ENCODE measurements around the gene CABLES1. TPM values are rescaled to one million over a fixed set of nuclear protein-coding genes. Genes with fewer than 3 reads are reported as not detected.

Gene CABLES1
- polyA plus RNA-seq, 3 donors: 25.2 to 26.4 (median 25.8) TPM

DNA sequence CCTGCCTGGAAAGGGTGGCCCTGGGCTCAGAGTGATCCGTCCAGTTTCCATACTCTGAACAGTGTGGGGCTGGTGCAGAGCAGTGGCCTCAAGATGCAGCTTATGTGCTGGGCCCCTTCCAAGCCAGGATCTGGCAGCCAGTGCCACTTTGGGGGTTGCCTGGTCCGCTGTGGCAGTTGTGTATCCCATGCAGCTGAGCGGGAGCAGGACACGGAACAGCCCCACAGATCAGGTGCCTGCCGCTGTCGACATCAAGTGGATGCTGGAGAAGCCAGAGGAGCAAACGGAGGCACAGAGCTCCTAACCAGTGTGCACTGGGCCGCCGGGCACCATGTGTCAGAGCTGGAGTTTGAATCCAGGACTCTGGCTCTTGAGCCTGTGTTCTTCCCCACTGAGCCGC is 112.0 kb downstream of the CABLES1 start:
- DNase-seq (ENCODE audit: extremely low read depth in 1 of 11, low read depth in 9 of 11, low spot score in 4 of 11): no peak

DNA sequence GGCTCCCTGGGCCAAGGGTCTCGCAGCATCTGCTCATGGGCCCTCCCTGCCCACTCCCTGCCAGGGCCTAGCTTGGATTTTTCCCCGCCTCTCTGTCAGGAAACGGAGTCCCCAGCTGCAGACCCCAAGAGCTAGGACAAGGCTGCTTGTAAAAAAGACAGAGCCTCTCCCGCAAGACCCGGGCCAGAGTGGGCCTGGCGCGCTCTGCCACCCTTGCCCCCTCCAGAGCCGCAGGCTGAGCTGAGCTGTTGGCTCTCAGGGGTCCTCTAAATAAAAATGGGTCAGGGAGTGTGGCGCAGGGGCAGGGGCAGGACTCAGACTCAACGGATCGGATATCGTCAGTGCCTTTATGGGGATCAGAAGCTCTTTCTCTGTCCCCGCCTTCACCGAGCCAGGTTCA is 112.6 kb downstream of the CABLES1 start:
- DNase-seq (ENCODE audit: extremely low read depth in 1 of 11, low read depth in 9 of 11, low spot score in 4 of 11): no peak

DNA sequence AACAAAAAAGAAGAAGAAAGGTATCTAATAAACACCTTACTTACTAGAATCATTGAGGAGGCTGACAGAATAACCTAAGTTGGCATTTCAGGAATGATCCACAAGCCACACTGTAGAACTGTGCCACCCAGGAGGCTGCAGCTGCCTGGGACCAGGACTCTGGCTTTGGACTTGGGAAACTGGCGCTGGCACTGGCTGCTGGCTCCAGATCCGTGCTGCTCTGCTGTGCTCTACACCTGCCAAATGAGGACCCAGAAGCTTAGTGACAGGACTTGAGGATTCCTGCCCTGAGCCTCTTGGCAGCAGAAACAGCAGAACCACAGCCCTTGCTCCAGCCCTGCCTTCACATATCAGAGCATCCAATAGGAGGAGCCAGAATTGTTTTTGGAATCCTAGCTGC is 113.5 kb downstream of the CABLES1 start:
- no peak for DNase-seq (ENCODE audit: extremely low read depth in 1 of 11, low read depth in 9 of 11, low spot score in 4 of 11)

DNA sequence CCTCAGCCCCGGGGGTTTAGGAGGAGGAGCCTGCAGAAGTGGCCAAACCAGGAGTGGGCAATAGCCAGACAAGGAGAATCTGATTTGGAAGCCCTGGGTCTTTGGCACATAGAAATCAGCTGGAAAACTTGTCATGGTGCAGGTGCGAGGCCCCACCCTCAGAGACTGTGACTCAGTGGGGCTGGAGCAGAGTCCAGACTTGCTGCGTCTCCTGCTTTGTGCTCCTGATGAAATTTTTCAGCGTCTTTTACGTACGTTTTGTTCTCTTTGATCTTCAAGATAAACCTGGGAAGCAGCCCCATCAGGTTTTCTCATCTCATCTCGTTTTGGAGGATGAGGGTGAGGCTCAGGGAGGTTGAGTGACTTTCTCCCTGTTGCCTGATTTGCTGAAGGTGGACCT is 114.1 kb downstream of the CABLES1 start:
- no peak for DNase-seq (ENCODE audit: extremely low read depth in 1 of 11, low read depth in 9 of 11, low spot score in 4 of 11)

DNA sequence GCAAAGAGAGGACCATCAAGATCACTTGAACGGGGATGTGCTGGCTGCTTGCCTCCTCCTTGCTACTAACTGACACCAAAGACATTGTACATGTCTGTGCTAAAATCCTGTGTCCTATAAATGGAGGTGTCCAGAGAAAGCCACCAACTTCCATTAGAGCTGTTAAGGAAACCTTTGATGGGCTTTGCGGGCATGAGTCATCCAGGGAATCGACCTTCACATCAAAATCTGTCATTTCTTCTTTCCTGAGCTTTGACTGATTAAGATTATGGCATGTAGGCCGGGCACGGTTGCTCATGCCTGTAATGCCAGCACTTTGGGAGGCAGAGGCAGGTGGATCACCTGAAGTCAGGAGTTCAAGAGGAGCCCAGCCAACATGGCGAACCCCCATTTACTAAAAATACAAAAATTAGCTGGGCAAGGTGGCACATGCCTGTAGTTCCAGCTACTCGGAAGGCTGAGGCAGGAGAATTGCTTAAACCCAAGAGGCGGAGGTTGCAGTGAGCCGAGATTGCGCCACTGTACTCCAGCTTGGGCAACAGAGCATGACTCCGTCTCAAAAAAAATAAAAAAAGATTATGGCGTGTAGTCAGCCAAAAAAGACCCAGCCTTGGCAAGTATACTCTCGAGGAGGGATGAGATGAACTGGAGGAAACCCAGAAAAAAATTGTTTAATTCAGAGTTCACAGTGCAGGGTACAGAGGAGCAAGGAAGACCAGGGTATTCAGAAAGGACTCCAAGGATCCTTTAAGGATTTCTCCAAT is 115.8 kb downstream of the CABLES1 start:
- no peak for DNase-seq (ENCODE audit: extremely low read depth in 1 of 11, low read depth in 9 of 11, low spot score in 4 of 11)

DNA sequence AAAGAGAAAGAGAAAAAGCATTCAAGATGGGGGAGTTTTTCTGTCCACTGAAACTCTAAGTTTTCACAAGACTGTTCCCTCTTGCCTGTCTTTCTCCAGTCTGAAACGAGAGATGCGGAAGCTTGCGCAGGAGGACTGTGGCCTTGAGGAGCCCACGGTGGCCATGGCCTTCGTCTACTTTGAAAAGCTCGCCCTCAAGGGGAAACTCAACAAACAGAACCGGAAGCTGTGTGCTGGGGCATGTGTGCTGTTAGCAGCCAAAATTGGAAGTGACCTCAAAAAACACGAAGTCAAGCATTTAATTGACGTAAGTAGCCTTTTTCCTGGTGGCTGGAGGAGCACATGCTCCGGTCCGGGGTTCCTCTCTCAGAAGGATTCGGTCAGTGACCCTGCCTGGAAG is 118.3 kb downstream of the CABLES1 start:
- DNase-seq (ENCODE audit: extremely low read depth in 1 of 11, low read depth in 9 of 11, low spot score in 4 of 11): no peak

DNA sequence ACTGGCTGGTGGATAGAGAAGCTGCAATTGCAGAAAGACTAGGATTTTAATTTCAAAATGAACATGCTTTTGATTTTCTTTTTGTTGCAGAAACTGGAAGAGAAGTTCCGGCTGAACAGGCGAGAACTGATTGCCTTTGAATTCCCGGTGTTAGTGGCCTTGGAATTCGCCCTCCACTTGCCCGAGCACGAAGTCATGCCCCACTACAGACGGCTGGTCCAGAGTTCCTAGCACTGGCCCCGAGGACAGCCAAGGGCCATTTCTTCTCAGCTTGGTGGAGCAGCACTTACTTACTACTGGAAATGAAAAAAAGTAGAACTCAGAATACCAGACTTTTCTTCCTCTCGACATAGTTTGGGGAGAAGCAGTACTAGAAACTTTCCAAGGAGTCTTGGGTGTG is 121.9 kb downstream of the CABLES1 start:
- DNase-seq (ENCODE audit: extremely low read depth in 1 of 11, low read depth in 9 of 11, low spot score in 4 of 11): no peak

DNA sequence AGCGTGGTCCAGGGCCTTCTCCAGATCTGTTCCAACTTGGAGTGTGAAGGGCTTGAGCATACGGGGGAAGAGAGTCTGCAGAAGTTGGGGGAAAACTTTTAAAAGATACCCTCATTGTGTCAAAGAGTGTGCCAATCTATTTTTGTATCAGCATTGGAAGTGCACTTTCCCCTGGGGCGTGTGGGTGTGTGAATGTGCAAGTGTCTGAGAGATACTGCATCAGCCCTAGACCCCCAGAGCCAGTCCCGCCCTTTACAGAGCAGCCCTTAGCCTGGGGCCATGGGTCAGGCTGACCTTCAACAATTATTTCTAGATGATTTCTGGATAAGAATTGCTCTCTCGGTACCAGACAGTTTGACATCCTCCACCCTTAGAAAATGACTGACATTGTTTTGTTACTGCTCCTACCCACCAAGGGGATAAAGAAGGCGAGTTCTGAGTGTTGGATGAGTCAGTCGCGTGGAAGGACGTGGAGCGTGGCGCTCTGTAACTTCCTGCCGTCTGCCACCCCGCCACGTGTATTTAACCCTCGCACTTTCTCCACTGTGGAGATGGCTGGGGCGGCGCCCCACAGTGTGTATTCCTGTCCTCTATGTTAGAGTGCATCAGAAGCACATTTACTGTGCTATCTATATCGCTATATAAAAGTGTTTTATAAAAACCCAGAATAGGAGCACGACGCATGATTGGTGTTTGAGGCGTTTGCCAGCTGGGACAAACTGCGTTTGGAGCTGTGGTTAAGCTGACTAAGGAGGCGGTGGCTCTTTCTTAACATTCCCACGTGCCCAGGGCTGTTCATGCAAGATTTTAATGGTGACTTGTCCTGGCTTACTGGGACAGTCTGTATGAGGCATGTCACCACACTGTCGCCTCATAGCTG is 122.6 kb downstream of the CABLES1 start:
- no peak for DNase-seq (ENCODE audit: extremely low read depth in 1 of 11, low read depth in 9 of 11, low spot score in 4 of 11)

DNA sequence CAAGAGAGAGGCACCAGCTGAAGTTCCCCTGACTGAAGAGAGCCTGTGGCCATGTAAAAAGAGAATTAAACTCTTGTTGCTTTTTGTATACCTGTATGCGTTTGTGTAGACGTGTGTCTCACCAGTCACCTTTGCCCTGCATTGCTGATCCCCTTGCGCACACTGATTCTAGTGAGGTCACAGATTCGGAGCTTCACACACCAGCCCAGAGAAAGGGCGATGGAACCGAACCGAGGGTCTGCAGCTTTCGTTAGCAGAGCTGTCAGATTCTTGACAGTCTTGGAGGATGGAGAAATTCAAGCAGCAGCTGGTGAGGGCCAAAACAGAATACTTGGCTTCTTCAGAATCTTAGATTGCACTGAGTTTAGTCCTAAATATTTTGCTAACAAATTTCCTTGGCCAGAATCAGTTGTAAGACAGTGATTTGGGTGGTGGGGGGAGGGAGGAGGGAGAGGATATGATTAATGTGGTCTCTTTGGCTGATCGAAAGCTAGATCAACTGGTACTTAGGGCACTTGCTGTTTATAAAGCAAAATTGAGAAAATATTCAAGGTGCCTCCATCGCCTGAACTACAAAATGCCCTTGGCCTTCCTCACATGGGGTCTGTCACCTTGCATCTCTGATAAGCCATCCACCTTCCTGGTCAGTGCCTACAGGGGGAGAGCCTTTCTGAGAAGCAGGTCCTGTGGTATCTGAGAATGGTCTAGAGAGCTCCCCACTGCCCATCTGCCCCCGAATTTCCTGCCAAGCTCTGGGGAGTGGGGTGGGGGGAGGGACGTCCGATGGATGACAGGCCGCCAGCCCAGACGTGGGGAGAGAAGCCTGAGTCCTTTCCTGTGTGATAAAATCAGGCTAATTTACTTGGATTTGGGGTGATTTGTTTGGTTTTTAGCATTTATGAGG is 123.5 kb downstream of the CABLES1 start:
- DNase-seq (ENCODE audit: extremely low read depth in 1 of 11, low read depth in 9 of 11, low spot score in 4 of 11): no peak

DNA sequence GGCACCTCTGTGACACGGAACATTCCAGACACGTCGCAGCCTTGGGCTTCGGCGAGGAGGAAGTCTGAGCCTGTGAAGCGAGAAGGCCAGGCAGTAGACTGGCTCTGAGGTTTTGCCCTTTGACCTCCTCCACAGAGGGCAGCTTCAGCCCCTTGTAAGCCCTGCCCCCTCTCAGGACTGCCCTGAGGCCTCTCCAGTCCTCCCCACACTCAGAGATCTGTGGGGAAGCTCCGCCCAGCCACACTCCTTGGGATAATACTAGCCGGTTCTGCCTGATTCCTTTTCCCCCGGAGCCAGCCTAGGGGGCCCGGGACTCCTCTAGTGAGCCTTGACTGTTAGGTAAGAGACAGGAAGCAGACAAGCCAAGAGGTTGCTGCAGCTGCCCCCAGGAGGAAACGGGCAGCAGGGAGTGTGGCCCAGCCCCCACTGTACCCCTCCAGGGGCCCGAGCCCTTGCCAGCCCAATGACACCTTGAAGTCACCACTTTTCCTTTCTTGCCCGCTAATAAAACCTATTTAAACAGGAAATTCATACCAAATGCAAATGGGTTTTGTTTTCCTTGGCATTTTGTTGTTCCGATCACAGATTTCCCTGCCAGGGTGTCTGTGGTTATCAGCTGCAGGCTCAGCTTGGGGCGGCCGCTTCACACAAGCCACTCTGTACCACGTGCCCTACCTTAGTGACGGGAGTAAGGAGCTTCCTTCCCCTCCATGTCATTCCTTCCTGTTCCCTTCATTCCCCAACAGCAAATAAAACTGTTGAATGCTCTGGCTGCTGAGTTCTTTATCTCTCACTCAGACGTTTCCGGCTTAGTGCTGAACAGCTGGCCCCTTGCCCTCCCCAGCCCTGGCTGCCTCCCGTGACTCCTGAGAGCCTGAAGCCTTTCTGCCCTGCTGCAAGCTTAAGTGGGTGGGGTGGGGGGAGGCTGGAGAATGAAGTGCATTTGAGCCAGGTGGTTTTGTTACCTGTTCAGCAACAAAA is 124.7 kb downstream of the CABLES1 start:
- DNase-seq (ENCODE audit: extremely low read depth in 1 of 11, low read depth in 9 of 11, low spot score in 4 of 11): peak; percentile 41 to 76 (median 63)

DNA sequence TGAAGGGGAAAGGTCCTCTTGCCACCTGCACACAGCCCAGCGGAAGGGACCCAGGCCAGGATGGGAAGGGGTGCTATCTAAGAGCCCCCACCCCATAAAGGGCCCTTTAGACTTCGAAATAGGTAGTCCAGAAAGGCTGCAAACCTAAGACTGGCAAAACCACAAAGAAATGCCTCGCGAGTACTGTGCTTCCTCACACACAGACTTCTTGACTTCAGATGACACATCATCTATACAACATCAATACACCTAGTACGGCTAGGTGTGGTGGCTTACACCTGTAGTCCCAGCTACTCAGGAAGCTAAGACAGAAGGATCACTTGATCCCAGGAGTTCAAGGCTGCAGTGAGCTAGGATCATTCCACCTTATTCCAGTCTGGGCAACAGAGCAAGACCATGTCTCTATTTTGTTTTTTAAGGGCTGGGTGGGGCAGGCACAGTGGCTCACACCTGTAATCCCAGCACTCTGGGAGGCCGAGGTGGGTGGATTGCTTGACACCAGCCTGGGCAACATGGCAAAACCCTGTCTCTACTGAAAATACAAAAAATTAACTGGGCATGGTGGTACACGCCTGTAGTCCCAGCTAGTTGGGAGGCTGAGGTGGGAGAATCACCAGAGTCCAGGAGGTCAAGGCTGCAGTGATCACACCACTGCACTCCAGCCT is 125.8 kb downstream of the CABLES1 start:
- DNase-seq (ENCODE audit: extremely low read depth in 1 of 11, low read depth in 9 of 11, low spot score in 4 of 11): no peak

DNA sequence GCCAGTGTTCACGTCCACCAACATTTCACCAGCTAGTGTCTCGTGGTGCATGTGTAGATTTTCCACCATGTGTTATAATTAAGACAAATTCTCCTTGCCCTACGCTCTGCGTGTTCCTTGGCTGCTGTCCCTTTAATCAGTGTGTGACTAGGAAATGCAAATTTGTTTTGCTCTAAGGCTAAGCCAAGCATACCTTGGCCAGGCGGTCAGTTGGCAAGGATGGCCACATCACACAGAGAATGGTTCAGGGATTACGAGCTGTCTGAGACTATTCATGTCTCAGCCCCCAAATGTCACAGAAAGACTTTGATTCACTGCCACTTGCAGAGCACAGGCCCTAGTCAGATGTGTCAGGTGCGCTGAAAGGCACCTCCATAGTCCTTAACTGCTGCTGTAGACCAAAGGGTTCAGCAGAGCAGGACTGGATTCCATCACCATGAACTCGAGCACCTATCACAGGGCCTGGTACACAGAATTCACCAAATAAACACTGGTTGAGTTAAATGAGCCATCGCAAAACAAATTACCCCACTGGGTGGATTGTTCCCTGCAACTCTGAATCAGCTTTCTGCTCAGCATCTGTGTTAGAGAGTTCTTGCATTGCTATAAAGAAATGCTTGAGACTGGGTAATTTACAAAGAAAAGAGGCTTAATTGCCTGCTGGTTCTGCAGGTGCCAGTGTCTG is 128.4 kb downstream of the CABLES1 start:
- DNase-seq (ENCODE audit: extremely low read depth in 1 of 11, low read depth in 9 of 11, low spot score in 4 of 11): no peak

DNA sequence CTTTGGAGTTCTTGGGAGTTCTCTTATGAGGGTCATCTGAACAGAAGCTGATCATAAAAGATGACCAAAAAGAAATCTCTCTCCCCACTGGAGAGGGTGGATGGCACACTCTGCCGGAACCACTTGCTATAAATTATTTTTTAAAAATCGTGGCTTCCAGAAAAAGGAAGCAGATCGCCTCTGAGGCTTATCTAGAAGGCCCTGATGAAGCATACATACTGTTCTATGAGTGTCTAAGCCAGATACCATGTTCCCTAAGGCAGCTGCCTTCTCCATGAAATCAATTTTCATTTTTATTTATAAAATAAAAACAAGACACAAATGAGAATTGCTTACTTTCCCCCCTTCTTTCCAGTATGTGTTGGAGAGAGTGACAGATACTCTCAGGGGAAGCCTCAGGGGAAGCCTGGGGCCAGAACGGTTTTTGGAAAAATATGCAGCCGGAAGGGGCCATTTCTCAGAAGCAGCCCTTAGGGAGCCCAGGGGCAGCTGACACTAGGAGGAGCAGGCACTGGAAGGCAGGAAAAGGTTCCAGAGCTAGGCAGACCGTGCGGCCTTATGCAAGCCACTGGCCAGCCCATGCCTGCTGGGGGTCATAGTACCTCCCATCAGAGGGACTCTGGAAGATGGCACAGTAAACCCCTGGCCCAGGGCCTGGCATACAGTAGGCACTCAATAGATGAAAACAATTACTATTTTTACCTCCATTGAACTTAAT is 130.6 kb downstream of the CABLES1 start:
- no peak for DNase-seq (ENCODE audit: extremely low read depth in 1 of 11, low read depth in 9 of 11, low spot score in 4 of 11)

DNA sequence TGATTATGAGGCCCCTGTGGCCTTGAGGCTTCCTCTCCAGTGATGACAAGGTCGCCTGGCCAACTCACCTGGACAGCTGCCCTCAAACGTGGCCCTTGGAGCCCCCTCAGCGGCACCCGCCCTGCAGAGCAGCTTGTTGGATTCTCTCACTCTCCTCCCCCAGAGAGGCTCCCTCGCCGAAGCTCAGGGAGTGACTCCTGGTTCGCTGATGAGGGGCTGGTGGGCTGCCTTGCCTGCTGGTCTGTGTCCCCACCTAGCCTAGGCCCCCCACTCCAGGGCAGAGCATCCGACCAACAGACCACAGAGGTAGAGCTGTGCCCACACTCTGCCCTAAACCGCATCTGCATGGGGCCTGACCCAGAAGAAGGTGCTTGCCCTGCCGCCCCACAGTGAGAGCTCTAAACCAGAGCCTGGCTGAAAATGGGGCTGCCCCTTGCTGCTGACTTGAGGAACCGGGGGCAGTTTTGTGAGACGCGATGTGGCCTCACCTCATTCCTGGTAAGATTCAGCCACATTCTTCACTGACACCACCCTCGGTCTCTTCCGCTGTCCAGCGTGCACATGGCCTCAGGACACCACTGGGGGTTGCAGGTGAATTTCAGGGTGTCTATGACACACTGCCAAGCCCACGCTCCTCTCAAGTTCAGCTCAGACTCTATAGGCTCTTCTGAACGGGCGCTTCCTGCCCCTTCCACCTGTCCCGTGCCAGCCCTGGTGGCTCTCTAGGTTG is 131.6 kb downstream of the CABLES1 start:
- DNase-seq (ENCODE audit: extremely low read depth in 1 of 11, low read depth in 9 of 11, low spot score in 4 of 11): no peak

DNA sequence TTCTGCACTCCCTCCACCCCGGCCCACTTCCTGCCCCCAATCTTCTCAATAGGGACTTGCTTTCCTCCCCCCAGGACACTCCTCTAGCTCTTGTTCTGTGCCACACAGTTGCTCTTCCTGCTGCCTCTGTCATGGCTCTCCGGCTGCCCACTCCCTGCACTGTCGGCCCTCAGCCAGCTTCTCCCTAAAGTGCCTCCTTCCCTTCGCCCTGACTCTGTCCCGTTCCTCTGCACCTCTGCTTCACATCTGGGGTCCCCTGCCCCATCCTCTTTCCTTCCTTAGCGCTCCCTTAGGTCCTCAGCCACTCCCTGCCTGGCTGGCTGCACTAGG is 132.1 kb downstream of the CABLES1 start:
- DNase-seq (ENCODE audit: extremely low read depth in 1 of 11, low read depth in 9 of 11, low spot score in 4 of 11): no peak

DNA sequence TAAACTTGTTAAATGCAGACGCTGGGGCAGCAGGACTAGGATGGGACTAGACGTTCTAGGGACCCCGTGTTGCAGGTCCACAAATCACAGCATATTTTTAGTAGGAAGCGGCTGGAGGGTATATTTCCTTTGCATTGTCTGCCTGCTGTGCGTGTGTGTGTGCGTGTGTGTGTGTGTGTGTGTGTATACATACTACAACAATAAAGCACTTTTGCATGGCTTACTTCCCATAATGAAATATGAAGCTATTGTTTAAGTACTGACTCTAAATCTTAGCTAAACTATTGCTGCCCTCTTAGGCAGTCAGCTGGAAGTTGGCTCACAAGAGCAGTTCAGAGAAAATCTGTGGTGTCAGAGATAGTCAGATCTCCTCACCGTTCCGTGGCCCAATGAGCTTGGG is 133.4 kb downstream of the CABLES1 start:
- DNase-seq (ENCODE audit: extremely low read depth in 1 of 11, low read depth in 9 of 11, low spot score in 4 of 11): no peak

Data from renal cortex interstitium (tissue), 11 donors.